RWPE2 (cell line): Measurements from ENCODE around the gene ZP4.
A peak's percentile ranks its signal among the peaks of the same experiment; 100 is the strongest.

Source experiments
- ATAC-seq: fragments of 200-7000 bp; cut with Tn5 transposase; 3 replicates; pipeline ENCODE4 v1.9.1; 2021; ENCODE audit warnings: low read depth
- DNase-seq: peaks from one replicate; pipeline ENCODE4 v3.0.0-alpha.2; 2020; ENCODE audit warnings: low spot score
- H3K27ac ChIP-seq: fragments of 450-650 bp; 2 replicates; pipeline ENCODE4 v1.5.1; 2017; ENCODE audit warnings: mild to moderate bottlenecking; ENCODE audit not compliant: poor library complexity, severe bottlenecking
- H3K27me3 ChIP-seq: fragments of 250-450 bp; sonication (Bioruptor Pico); 2 replicates; pipeline ENCODE4 v1.5.1; 2021; ENCODE audit warnings: mild to moderate bottlenecking, moderate library complexity; ENCODE audit not compliant: insufficient read depth, poor library complexity, severe bottlenecking
- H3K36me3 ChIP-seq: fragments of 250-450 bp; sonication (Bioruptor Pico); 2 replicates; pipeline ENCODE4 v1.5.1; 2020; ENCODE audit warnings: low read depth, mild to moderate bottlenecking, moderate library complexity
- H3K4me1 ChIP-seq: fragments of 250-450 bp; sonication (Bioruptor Pico); 2 replicates; pipeline ENCODE4 v1.5.1; 2021; ENCODE audit warnings: mild to moderate bottlenecking, moderate library complexity; ENCODE audit not compliant: insufficient read depth, poor library complexity, severe bottlenecking
- H3K4me3 ChIP-seq: fragments of 250-450 bp; sonication (Bioruptor Pico); 2 replicates; pipeline ENCODE4 v1.5.1; 2021; ENCODE audit warnings: mild to moderate bottlenecking, moderate library complexity; ENCODE audit not compliant: severe bottlenecking
- H3K9me3 ChIP-seq: fragments of 250-450 bp; sonication (Bioruptor Pico); 2 replicates; pipeline ENCODE4 v1.5.1; 2021; ENCODE audit warnings: mild to moderate bottlenecking, moderate library complexity; ENCODE audit not compliant: severe bottlenecking
- CTCF ChIP-seq: fragments of 450-650 bp; IDR thresholded peaks from one replicate; pipeline ENCODE4 v1.5.1; 2017; ENCODE audit warnings: mild to moderate bottlenecking, moderate library complexity; ENCODE audit not compliant: poor library complexity, severe bottlenecking

The ZP4 gene

GRCh38 chr1:237890822-237891221 lies at the start of gene ZP4:
Gene ZP4 (minus strand): TSS chr1:237890922. CDS start chr1:237890635, 287 bp downstream.
- Histone ChIP-seq H3K9me3 (no peaks in the 10 kb centered on the region), H3K36me3 (no peaks in the 10 kb centered on the region), H3K4me3 (no peak within 1 kb of the TSS), H3K4me1 (peaks cover 7% of the 10 kb centered on the region), H3K27me3 (no peaks in the 10 kb centered on the region), H3K27ac (peak within 1 kb of the TSS; percentile 29)
- DNase-seq (no peak), ATAC-seq (no peak)
- TF ChIP-seq CTCF: no peak

GRCh38 chr1:237938553-237938952 lies 47.8 kb upstream of the ZP4 start:
- H3K9me3 ChIP-seq: no peaks in the 10 kb centered on the region
- H3K36me3 ChIP-seq: no peaks in the 10 kb centered on the region
- H3K27me3 ChIP-seq: no peaks in the 10 kb centered on the region
- ATAC-seq (no peak), DNase-seq (no peak)
- peak; percentile 38 for TF ChIP-seq CTCF
- no peaks in the 10 kb centered on the region for H3K4me1 ChIP-seq
- no peak overlapping the region for H3K27ac ChIP-seq
- no peak overlapping the region for H3K4me3 ChIP-seq

- ATAC-seq (no peak), DNase-seq (no peak)
- H3K27me3 ChIP-seq: no peaks in the 10 kb centered on the region
- no peak overlapping the region for H3K27ac ChIP-seq
- TF ChIP-seq CTCF: no peak
- H3K4me3 ChIP-seq: no peak overlapping the region
- H3K4me1 ChIP-seq: peaks cover under 1% of the 10 kb centered on the region
- H3K36me3 ChIP-seq: no peaks in the 10 kb centered on the region
- H3K9me3 ChIP-seq: no peaks in the 10 kb centered on the region
Observed at GRCh38 chr1:237938068-237938467, 47.3 kb upstream of the ZP4 start.

- H3K36me3 ChIP-seq: no peaks in the 10 kb centered on the region
- H3K27ac ChIP-seq: no peak overlapping the region
- DNase-seq (no peak), ATAC-seq (peak; percentile 56)
- H3K4me3 ChIP-seq: no peak overlapping the region
- no peaks in the 10 kb centered on the region for H3K9me3 ChIP-seq
- no peak for TF ChIP-seq CTCF
- H3K27me3 ChIP-seq: no peaks in the 10 kb centered on the region
- H3K4me1 ChIP-seq: peaks cover 6% of the 10 kb centered on the region
Observed at GRCh38 chr1:237932816-237933215, 42.1 kb upstream of the ZP4 start.

GRCh38 chr1:237931581-237931980 lies 40.9 kb upstream of the ZP4 start:
- no peak overlapping the region for H3K4me3 ChIP-seq
- H3K9me3 ChIP-seq: no peaks in the 10 kb centered on the region
- no peaks in the 10 kb centered on the region for H3K36me3 ChIP-seq
- ATAC-seq (no peak), DNase-seq (no peak)
- no peak overlapping the region for H3K27ac ChIP-seq
- peaks cover 6% of the 10 kb centered on the region for H3K4me1 ChIP-seq
- no peaks in the 10 kb centered on the region for H3K27me3 ChIP-seq
- no peak for TF ChIP-seq CTCF
